Gastroesophageal sphincter (tissue), 4 donors: ENCODE data around the gene VENTX. TPM values are rescaled to one million over a fixed set of nuclear protein-coding genes. Genes with fewer than 3 reads are reported as not detected.

ENCODE experiments used
- ATAC-seq: fragments of 150-250 bp; one replicate; pipeline ENCODE4 v1.9.1; 2016; ENCODE audit warnings: mild to moderate bottlenecking, moderate library complexity
- H3K27ac ChIP-seq, 4 donors: fragments of 200-600 bp; sonication (generic) in 3 of 4; 1 replicate in 3 of 4; 2 replicates in 1 of 4; pipeline ENCODE4 v1.5.1; 2016 to 2019
- H3K27me3 ChIP-seq: fragments of 200-600 bp; sonication (generic); one replicate; pipeline ENCODE4 v1.5.1; 2019
- H3K36me3 ChIP-seq, 2 donors: fragments of 200-600 bp; sonication (generic); one replicate each; pipeline ENCODE4 v1.5.1; 2019; ENCODE audit warnings: control low read depth in 1 of 2
- H3K4me1 ChIP-seq, 3 donors: fragments of 200-600 bp; sonication (generic); 1 replicate in 2 of 3; 2 replicates in 1 of 3; pipeline ENCODE4 v1.5.1; 2016 to 2019; ENCODE audit warnings: control low read depth in 2 of 3
- H3K4me3 ChIP-seq, 2 donors: fragments of 200-600 bp; sonication (generic); one replicate each; pipeline ENCODE4 v1.5.1; 2019; ENCODE audit warnings: mild to moderate bottlenecking in 1 of 2, moderate library complexity in 1 of 2
- H3K9me3 ChIP-seq, 3 donors: fragments of 200-600 bp; sonication (generic); one replicate each; pipeline ENCODE4 v1.5.1; 2017 to 2019; ENCODE audit warnings: control low read depth in 2 of 3
- EP300 ChIP-seq: sonication (generic); formaldehyde crosslinking; IDR thresholded peaks from one replicate; pipeline ENCODE4 v1.6.1; 2017; ENCODE audit warnings: antibody characterized with exemption, mild to moderate bottlenecking
- POLR2A ChIP-seq, 2 donors: fragments of 450-650 bp; IDR thresholded peaks; one replicate each; pipeline ENCODE4 v1.6.1; 2017; ENCODE audit warnings: antibody characterized with exemption in 2 of 2, mild to moderate bottlenecking in 2 of 2, moderate library complexity in 1 of 2
- POLR2AphosphoS5 ChIP-seq: sonication (generic); formaldehyde crosslinking; IDR thresholded peaks from one replicate; pipeline ENCODE4 v1.6.1; 2017; ENCODE audit warnings: antibody characterized with exemption
- WGBS, 2 donors: methylation state at CpG; one replicate each; pipeline ENCODE4 v1.1.5; 2018; ENCODE audit warnings: low coverage in 1 of 2; 5-methylcytosine and 5-hydroxymethylcytosine counted together
- total RNA-seq, 4 donors: library from RNA; depleted of rRNA; stranded (reverse); fragments of >200 nt; gene quantifications; one replicate each; pipeline ENCODE4 v1.1.0, GENCODE V29; 2016
- TF ChIP-seq, protein P1 (sequence below), 4 experiments: fragments of 200-600 bp in 2 of 4; fragments of 450-650 bp in 2 of 4; sonication (generic) in 1 of 4; IDR thresholded peaks; one replicate each; pipeline ENCODE4 v1.5.1; 2017 to 2019; ENCODE audit warnings: antibody characterized with exemption in 4 of 4, mild to moderate bottlenecking in 2 of 4, moderate library complexity in 2 of 4

Gene VENTX
- total RNA-seq, 4 donors from 2014 or later: 0.66 to 2.3 (median 1.4) TPM

DNA sequence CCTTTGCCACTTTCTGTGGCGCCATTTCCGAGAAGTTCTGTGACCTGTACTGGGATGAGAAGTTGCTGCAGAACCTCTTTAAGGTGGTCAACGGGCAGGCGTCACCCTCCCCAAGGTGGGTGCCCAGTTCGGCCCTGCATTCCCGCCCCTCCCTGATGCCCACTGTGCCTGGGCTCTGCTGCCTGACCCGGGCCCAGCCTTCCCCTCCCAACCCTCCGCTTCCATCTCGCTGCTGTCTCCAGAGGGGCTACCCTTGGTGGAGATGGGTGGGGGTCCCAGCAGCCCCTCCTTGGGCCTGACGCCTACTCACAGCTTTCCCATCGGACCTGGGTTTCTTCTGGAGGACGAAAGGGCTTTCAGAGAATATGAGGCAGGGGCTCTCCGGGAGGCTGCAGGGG lies 38.2 kb upstream of the VENTX start:
- peaks cover 34% of the 10 kb centered on the region for H3K27me3 ChIP-seq
- ATAC-seq: no peak
- TF ChIP-seq, protein P1, sequence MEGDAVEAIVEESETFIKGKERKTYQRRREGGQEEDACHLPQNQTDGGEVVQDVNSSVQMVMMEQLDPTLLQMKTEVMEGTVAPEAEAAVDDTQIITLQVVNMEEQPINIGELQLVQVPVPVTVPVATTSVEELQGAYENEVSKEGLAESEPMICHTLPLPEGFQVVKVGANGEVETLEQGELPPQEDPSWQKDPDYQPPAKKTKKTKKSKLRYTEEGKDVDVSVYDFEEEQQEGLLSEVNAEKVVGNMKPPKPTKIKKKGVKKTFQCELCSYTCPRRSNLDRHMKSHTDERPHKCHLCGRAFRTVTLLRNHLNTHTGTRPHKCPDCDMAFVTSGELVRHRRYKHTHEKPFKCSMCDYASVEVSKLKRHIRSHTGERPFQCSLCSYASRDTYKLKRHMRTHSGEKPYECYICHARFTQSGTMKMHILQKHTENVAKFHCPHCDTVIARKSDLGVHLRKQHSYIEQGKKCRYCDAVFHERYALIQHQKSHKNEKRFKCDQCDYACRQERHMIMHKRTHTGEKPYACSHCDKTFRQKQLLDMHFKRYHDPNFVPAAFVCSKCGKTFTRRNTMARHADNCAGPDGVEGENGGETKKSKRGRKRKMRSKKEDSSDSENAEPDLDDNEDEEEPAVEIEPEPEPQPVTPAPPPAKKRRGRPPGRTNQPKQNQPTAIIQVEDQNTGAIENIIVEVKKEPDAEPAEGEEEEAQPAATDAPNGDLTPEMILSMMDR (IDR thresholded peaks at IDR 0.05): no peak
- TF ChIP-seq POLR2A (IDR thresholded peaks at IDR 0.05) (no peak), POLR2AphosphoS5 (no peak), EP300 (no peak)
- no peak overlapping the region for H3K27ac ChIP-seq
- WGBS, 2 donors: no CpG with 5 or more reads among the region's 13 CpGs
- H3K36me3 ChIP-seq: no peaks in the 10 kb centered on the region
- H3K4me3 ChIP-seq: no peak overlapping the region
- peaks cover 0 to 4% (median 0%) of the 10 kb centered on the region in 3 donors for H3K9me3 ChIP-seq
- H3K4me1 ChIP-seq: no peaks in the 10 kb centered on the region

DNA sequence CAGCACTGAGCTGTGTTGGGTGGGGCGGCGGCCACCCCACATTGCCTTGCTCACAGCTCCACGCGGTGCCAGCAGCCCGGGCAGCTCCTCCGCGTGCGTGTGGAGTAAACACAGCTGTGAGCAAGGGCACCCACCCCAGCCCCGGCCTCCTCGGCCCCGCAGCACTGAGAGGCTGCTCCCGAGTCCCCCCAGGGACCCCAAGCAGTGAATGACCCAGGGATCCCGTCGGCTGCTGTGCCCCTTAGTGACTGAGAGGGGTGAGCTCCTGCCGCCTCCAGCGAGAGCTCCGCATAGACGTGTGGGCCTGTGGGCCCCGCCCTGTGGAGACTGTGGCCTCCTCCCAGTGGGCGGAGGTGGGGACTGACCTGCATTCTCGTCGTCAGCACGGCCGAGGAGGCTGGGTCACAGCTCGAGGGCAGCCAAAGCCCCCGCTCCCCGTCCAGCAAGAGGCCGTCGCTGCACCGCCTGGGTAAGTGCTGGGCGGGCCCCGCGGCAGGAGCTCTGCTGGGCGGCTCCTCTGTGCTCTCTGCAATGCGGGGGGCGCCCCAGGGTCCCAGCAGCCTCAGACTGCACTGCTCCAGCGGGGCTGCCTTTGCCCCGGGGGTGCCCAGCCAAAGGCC lies 37.6 kb upstream of the VENTX start:
- no peak for ATAC-seq

DNA sequence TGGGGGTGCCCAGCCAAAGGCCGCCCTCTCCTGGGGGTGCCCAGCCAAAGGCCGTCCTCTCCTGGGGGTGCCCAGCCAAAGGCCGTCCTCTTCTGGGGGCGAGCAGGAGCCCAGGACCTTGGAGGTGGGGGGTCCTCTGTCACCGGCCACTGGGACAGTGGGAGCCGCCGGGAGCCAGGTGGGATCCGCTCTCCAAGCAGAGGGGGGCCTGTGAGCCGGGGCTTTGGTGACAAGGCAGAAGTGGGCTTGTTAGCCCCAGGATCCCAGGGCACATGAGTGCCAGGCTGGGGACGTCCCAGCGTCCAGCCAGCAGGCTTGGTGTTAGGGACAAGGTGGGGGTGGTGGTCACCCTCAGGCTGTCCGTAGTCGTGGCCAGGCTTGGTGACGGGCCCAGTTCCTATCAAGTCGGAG lies 37.0 kb upstream of the VENTX start:
- TF ChIP-seq, protein P1 (IDR thresholded peaks at IDR 0.05): no peak
- TF ChIP-seq EP300: no peak
- no peak for TF ChIP-seq POLR2A (IDR thresholded peaks at IDR 0.05)
- no peak for TF ChIP-seq POLR2AphosphoS5
- ATAC-seq: no peak
- Histone ChIP-seq H3K4me3 (no peak overlapping the region), H3K36me3 (no peaks in the 10 kb centered on the region), H3K9me3 (no peaks in the 10 kb centered on the region), H3K4me1 (no peaks in the 10 kb centered on the region), H3K27ac (no peak overlapping the region), H3K27me3 (peaks cover 37% of the 10 kb centered on the region)
- WGBS, 2 donors: no CpG with 5 or more reads among the region's 15 CpGs

More for the DNA sequence above, 37.6 kb upstream of the VENTX start:
- TF ChIP-seq, protein P1 (IDR thresholded peaks at IDR 0.05): no peak
- TF ChIP-seq EP300: no peak
- no peak for TF ChIP-seq POLR2AphosphoS5
- no peak for TF ChIP-seq POLR2A (IDR thresholded peaks at IDR 0.05)
- no CpG with 5 or more reads among the region's 38 CpGs for WGBS, 2 donors
- Histone ChIP-seq H3K36me3 (no peaks in the 10 kb centered on the region), H3K27me3 (peaks cover 33% of the 10 kb centered on the region), H3K4me3 (no peak overlapping the region), H3K4me1 (no peaks in the 10 kb centered on the region), H3K9me3 (no peaks in the 10 kb centered on the region), H3K27ac (no peak overlapping the region)

DNA sequence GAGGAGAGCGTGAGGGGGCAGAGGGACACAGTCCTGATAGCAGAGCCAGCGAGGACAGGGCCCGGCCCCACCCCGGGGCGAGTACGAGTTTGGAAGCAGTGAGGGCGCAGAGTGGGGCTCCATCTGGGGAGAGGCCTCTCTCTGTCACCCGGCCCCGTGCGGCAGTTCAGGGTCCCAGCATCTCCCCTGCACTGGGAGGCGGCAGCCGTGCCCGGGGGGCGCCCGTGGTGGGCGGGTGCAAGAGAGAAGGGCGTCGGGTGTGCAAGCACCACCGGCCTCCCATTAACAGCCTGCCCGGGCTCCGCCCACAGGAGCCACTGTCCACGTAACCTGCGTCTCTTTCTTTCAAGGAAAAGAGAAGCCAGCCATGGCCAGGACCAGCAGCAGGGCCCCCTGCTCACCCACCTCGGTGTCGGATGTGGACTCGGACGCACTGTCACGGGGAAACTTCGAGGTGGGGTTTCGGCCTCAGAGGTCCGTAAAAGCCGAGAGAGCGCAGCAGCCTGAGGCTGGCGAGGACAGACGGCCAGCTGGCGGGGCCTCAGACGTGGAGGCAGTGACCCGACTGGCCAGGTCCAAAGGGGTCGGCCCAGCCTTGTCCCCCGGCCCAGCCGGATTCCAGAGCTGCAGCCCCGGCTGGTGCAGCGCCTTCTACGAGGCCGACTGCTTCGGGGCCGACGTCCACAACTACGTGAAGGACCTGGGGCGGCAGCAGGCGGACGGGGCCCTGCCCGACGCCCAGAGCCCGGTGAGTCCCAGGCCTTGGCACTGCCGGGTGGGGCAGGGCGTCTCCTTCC lies 36.3 kb upstream of the VENTX start:
- no peak for TF ChIP-seq POLR2A (IDR thresholded peaks at IDR 0.05)
- no peak for TF ChIP-seq EP300
- TF ChIP-seq, protein P1 (IDR thresholded peaks at IDR 0.05): no peak

More for the DNA sequence above, 36.3 kb upstream of the VENTX start:
- Histone ChIP-seq H3K27me3 (peaks cover 41% of the 10 kb centered on the region), H3K27ac (no peak overlapping the region), H3K4me1 (no peaks in the 10 kb centered on the region), H3K36me3 (no peaks in the 10 kb centered on the region), H3K4me3 (no peak overlapping the region), H3K9me3 (no peaks in the 10 kb centered on the region)
- peak; percentile 3 for ATAC-seq
- WGBS, 2 donors: 80% methylated on average over 2 of the region's 57 CpGs; no CpG with 5 or more reads in 1 of the 2 donors
